HepG2 (cell line): ENCODE measurements around the gene NOXO1. TPM values are rescaled to one million over a fixed set of nuclear protein-coding genes. Genes with fewer than 3 reads are reported as not detected.

Source experiments
- KDM6A ChIP-seq: IDR thresholded peaks from 2 replicates; pipeline ENCODE4 v1.6.1; 2016; ENCODE audit warnings: low read depth
- PATZ1 ChIP-seq: sonication (generic); formaldehyde crosslinking; IDR thresholded peaks from 2 replicates; pipeline ENCODE4 v1.4.0; 2020; ENCODE audit warnings: missing genetic modification reagents
- SIN3B ChIP-seq: fragments of 150-350 bp; IDR thresholded peaks from 2 replicates; pipeline ENCODE4 v1.6.1; 2014; ENCODE audit warnings: low read length
- YEATS4 ChIP-seq: sonication (generic); formaldehyde crosslinking; IDR thresholded peaks from 2 replicates; pipeline ENCODE4 v1.4.0; 2020; ENCODE audit warnings: missing genetic modification reagents, borderline replicate concordance
- ZBTB43 ChIP-seq: sonication (generic); formaldehyde crosslinking; conservative IDR thresholded peaks from 2 replicates; pipeline ENCODE4 v1.4.0; 2020; ENCODE audit warnings: missing genetic modification reagents
- polyA plus RNA-seq, 8 experiments: library from polyadenylated mRNA; depleted of rRNA in 3 of 8; stranded (reverse) in 7 of 8; unstranded in 1 of 8; fragments of >200 nt; fragmentation: Illumina TruSeq in 4 of 8; extraction: Trizol in 4 of 8; gene quantifications; 2 replicates each; pipeline versions ENCODE4 v1.2.1 to v1.2.3, GENCODE V29; 2011 to 2016; ENCODE audit warnings: low read depth in 4 of 8, missing spikeins in 1 of 8, mixed read lengths in 1 of 8; ENCODE audit not compliant: insufficient read depth in 1 of 8
- total RNA-seq, 5 experiments: library from RNA; depleted of rRNA; stranded (reverse); fragments of >200 nt; fragmentation: Illumina TruSeq; extraction: Trizol; gene quantifications; 2 replicates each; pipeline ENCODE4 v1.2.3, GENCODE V29; 2016; ENCODE audit warnings: low read depth in 1 of 5
- TF ChIP-seq, protein P1 (sequence below): sonication (generic); formaldehyde crosslinking; IDR thresholded peaks from 2 replicates; pipeline ENCODE4 v1.5.0; 2020; ENCODE audit warnings: mild to moderate bottlenecking, missing genetic modification reagents, borderline replicate concordance
- TF ChIP-seq, protein P2 (sequence below): sonication (generic); formaldehyde crosslinking; IDR thresholded peaks from 2 replicates; pipeline ENCODE4 v1.4.0; 2020; ENCODE audit warnings: mild to moderate bottlenecking, missing genetic modification reagents, borderline replicate concordance
- TF ChIP-seq, protein P3 (sequence below): sonication (generic); formaldehyde crosslinking; IDR thresholded peaks from 2 replicates; pipeline ENCODE4 v1.5.0; 2020; ENCODE audit warnings: missing genetic modification reagents

The NOXO1 gene
- total and polyA plus RNA-seq, 2 of the 13 experiments (the other 11 are each of a cell fraction or from before 2014, with no cell fraction given) = 0.69 to 1.4 TPM

- TF ChIP-seq YEATS4 (peak; percentile 37; the same call in 1 of the 2 replicates), ZBTB43 (CRISPR knock-in tag) (peak; percentile 92), SIN3B (no peak), PATZ1 (peak; percentile 97), KDM6A (CRISPR knock-in tag) (peak; percentile 97)
- TF ChIP-seq, protein P1, sequence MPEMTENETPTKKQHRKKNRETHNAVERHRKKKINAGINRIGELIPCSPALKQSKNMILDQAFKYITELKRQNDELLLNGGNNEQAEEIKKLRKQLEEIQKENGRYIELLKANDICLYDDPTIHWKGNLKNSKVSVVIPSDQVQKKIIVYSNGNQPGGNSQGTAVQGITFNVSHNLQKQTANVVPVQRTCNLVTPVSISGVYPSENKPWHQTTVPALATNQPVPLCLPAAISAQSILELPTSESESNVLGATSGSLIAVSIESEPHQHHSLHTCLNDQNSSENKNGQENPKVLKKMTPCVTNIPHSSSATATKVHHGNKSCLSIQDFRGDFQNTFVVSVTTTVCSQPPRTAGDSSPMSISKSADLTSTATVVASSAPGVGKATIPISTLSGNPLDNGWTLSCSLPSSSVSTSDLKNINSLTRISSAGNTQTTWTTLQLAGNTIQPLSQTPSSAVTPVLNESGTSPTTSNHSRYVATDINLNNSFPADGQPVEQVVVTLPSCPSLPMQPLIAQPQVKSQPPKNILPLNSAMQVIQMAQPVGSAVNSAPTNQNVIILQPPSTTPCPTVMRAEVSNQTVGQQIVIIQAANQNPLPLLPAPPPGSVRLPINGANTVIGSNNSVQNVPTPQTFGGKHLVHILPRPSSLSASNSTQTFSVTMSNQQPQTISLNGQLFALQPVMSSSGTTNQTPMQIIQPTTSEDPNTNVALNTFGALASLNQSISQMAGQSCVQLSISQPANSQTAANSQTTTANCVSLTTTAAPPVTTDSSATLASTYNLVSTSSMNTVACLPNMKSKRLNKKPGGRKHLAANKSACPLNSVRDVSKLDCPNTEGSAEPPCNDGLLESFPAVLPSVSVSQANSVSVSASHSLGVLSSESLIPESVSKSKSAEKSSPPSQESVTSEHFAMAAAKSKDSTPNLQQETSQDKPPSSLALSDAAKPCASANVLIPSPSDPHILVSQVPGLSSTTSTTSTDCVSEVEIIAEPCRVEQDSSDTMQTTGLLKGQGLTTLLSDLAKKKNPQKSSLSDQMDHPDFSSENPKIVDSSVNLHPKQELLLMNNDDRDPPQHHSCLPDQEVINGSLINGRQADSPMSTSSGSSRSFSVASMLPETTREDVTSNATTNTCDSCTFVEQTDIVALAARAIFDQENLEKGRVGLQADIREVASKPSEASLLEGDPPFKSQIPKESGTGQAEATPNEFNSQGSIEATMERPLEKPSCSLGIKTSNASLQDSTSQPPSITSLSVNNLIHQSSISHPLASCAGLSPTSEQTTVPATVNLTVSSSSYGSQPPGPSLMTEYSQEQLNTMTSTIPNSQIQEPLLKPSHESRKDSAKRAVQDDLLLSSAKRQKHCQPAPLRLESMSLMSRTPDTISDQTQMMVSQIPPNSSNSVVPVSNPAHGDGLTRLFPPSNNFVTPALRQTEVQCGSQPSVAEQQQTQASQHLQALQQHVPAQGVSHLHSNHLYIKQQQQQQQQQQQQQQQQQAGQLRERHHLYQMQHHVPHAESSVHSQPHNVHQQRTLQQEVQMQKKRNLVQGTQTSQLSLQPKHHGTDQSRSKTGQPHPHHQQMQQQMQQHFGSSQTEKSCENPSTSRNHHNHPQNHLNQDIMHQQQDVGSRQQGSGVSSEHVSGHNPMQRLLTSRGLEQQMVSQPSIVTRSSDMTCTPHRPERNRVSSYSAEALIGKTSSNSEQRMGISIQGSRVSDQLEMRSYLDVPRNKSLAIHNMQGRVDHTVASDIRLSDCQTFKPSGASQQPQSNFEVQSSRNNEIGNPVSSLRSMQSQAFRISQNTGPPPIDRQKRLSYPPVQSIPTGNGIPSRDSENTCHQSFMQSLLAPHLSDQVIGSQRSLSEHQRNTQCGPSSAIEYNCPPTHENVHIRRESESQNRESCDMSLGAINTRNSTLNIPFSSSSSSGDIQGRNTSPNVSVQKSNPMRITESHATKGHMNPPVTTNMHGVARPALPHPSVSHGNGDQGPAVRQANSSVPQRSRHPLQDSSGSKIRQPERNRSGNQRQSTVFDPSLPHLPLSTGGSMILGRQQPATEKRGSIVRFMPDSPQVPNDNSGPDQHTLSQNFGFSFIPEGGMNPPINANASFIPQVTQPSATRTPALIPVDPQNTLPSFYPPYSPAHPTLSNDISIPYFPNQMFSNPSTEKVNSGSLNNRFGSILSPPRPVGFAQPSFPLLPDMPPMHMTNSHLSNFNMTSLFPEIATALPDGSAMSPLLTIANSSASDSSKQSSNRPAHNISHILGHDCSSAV (CRISPR knock-in tag) = no peak
- TF ChIP-seq, protein P2, sequence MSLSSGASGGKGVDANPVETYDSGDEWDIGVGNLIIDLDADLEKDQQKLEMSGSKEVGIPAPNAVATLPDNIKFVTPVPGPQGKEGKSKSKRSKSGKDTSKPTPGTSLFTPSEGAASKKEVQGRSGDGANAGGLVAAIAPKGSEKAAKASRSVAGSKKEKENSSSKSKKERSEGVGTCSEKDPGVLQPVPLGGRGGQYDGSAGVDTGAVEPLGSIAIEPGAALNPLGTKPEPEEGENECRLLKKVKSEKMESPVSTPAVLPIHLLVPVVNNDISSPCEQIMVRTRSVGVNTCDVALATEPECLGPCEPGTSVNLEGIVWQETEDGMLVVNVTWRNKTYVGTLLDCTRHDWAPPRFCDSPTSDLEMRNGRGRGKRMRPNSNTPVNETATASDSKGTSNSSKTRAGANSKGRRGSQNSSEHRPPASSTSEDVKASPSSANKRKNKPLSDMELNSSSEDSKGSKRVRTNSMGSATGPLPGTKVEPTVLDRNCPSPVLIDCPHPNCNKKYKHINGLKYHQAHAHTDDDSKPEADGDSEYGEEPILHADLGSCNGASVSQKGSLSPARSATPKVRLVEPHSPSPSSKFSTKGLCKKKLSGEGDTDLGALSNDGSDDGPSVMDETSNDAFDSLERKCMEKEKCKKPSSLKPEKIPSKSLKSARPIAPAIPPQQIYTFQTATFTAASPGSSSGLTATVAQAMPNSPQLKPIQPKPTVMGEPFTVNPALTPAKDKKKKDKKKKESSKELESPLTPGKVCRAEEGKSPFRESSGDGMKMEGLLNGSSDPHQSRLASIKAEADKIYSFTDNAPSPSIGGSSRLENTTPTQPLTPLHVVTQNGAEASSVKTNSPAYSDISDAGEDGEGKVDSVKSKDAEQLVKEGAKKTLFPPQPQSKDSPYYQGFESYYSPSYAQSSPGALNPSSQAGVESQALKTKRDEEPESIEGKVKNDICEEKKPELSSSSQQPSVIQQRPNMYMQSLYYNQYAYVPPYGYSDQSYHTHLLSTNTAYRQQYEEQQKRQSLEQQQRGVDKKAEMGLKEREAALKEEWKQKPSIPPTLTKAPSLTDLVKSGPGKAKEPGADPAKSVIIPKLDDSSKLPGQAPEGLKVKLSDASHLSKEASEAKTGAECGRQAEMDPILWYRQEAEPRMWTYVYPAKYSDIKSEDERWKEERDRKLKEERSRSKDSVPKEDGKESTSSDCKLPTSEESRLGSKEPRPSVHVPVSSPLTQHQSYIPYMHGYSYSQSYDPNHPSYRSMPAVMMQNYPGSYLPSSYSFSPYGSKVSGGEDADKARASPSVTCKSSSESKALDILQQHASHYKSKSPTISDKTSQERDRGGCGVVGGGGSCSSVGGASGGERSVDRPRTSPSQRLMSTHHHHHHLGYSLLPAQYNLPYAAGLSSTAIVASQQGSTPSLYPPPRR (CRISPR knock-in tag) = peak; percentile 88
- TF ChIP-seq, protein P3, sequence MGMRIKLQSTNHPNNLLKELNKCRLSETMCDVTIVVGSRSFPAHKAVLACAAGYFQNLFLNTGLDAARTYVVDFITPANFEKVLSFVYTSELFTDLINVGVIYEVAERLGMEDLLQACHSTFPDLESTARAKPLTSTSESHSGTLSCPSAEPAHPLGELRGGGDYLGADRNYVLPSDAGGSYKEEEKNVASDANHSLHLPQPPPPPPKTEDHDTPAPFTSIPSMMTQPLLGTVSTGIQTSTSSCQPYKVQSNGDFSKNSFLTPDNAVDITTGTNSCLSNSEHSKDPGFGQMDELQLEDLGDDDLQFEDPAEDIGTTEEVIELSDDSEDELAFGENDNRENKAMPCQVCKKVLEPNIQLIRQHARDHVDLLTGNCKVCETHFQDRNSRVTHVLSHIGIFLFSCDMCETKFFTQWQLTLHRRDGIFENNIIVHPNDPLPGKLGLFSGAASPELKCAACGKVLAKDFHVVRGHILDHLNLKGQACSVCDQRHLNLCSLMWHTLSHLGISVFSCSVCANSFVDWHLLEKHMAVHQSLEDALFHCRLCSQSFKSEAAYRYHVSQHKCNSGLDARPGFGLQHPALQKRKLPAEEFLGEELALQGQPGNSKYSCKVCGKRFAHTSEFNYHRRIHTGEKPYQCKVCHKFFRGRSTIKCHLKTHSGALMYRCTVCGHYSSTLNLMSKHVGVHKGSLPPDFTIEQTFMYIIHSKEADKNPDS (CRISPR knock-in tag) = no peak
Observed at GRCh38 chr16:1940273-1941161, 40.8 kb downstream of the NOXO1 start (continued).
